ENCODE results near the gene OR10D3.
"Not testable (repeated sequence)": the region's sequence is repeated elsewhere in the genome, so short reads cannot be mapped to it uniquely, and the experiment has no call there.

The OR10D3 gene, protein sequence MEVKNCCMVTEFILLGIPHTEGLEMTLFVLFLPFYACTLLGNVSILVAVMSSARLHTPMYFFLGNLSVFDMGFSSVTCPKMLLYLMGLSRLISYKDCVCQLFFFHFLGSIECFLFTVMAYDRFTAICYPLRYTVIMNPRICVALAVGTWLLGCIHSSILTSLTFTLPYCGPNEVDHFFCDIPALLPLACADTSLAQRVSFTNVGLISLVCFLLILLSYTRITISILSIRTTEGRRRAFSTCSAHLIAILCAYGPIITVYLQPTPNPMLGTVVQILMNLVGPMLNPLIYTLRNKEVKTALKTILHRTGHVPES

DNA sequence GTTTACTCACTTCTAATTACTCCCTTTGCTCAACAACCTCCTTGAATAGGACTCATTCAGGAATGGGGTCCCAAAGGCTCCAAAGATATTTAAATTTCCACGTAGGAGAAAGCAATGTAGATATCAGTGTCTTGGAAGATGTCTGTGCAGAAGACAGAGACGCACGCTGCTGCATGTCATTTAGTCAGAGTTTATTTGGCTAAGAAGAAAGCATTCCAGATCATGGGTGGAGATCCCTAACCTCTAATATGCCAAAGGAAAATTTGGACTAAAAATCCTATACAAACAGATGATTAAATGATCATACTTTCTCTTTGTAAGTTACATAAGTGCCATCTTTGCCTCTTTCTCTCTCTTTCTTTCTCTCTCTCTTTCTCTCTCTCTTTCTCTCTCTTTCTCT, at the start of gene OR10D3:
TSS of gene OR10D3 (plus strand) at position 278 of the 400 bp plus-strand sequence. CDS start 1,925 bp downstream, outside the sequence.
- no peak for DNase-seq

DNA sequence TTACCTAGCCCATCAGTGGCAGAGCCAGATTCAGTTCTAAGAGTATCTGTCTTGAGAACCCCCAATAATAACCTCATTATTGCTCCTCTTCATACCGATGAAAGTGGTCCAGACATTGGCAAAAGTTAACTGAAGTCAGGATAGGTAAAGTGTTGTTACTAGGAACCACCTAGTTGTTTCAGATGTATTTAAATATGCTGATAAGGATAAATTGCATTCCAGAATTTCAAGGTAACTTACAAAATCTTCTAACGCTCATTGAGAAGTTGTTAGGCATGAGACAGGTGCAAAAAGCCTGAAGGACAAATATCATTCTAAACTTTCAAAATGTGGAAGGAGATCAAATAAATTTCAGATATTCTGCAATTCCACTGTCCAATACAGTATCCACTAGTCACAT, 40.1 kb upstream of the OR10D3 start:
- no peak for DNase-seq

DNA sequence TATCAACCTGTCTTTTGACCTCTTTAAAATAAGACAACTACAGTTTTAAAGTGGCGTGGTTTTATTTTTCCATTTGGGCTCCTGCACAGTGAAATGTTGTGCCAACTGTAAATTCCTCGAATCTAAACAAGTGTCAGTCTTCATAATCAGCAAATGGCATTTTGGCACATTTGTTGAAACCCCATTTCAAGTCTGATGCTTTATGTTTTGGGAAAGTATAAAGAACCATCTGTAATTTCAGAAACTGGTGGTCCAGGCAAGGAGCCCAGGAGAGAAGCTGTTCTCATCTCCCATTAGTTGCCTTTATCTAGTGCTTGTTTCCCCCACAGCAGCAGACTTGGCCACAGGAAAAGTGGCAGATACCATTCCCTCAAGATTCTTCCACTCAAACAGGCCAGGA, 35.2 kb upstream of the OR10D3 start:
- DNase-seq = no peak

DNA sequence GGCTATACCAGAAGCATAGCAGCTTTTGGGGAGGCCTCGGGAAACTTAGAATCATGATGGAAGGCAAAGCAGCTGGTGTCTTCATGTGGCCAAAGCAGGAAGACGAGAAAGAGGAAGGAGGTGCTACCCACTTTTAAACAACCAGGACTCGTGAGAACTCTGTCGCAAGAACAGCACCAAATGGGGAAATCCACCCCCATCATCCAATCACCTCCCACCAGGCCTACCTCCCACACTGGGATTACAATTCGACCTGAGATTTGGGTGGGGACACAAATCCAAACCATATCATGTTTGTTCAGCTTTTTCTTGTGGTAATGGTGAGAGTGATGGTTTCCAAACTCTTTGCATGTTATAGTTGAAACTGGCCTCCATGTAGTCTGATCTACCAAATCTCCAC, 32.5 kb upstream of the OR10D3 start:
- no peak for DNase-seq

DNA sequence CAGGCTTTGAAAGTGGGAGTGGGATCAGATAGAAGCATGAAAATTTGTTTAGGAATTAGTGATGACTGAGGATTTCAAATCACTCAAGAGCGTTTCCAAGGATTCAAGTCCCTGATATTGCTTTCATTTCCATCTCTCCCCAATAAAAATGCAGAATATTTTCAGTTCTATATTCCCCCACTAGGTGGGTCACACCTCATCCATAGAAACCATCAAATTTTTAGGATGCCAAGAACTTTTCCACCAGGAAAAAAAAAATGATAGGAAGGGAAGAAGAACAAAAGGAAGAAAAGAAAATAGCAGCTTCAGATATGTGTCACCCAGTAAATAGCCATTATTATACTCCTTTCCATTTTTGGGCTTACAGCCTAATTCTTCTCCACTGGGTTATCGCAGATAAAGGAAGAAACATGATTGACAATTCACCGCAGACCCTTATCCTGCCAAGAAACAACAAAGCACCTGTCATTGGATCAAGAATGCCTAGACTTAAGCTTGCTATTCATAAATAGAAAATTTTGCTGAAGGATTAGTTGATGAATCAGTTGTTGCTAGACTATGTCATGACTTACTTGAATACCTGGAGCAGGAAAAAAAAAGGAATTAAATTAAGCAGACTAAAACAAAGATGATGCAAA, 30.3 kb upstream of the OR10D3 start:
- DNase-seq = no peak

DNA sequence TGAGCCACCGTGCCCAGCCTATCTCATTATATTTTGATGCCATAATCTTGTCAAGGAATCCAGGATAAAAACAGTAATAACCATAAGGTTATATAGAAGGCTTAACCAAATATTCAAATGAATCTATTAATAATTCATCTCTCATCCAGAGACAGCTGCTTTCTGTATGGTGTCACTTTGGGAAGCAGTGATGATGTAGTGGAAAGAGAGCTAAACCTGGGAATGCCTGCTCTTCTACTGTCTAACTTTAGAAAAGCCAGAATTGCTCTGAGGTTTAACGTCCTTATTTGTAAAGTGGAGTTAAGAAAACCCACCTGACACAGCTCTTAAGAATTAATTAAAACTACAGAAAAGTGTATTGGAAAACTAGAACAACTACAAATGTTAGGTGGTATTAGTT, 29.3 kb upstream of the OR10D3 start:
- DNase-seq = no peak

DNA sequence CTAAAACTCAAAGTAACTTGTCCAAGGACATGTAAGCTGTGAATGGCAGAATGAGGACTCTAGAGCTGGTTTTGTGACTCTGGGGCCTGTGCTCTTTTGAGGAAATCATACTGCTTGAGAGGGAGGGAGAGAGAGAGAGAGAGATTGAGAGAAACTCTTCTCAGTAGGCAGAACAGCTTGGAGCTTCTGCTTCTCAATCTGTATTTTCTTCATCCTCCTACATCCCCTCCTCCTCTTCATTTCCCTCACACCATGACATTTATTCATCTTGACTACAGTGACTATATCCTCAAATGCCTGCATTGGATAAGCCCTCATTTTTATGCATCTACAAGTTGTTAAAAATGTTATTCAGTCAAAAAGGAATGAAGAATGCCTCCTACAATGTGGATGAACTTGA, 23.7 kb upstream of the OR10D3 start:
- DNase-seq = no peak

DNA sequence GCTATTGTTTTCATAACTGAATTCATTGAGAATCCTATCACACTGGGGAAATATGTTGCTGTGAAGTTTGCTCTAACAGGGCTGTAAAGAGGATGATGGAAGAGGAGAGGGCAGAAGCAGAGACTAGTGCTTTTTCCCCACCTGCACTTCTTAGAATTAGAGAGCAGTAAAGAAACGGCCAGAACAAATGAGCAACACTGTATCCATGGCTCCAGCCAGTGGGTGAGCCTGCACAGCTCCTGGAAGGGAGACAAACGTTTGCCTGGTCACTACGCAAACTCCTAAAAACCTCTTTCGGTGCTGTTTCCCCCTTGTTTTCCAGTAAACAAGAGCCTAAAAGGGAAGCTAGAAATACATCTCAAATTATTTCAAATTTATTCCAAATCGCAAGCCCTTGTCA, 22.2 kb upstream of the OR10D3 start:
- no peak for DNase-seq

DNA sequence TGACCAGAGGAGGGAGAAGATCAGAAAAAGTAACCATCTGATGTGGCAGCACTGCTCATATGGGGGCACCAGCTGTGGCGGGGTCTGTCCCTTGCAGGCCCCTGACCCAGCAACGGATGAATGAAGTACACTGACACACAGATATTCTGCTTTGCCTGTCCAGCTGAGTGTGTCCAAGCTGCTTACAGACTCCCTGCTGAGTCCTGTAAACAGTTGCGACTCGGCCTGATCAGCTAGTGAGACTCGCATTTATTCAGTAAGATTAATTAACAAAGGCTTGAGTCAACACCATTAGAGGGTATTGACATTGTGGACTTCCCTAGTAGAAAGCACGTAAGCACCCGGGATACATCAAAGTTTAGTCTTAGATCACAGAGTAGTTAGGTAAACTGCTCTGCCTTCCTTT, 15.3 kb upstream of the OR10D3 start:
- no peak for DNase-seq

DNA sequence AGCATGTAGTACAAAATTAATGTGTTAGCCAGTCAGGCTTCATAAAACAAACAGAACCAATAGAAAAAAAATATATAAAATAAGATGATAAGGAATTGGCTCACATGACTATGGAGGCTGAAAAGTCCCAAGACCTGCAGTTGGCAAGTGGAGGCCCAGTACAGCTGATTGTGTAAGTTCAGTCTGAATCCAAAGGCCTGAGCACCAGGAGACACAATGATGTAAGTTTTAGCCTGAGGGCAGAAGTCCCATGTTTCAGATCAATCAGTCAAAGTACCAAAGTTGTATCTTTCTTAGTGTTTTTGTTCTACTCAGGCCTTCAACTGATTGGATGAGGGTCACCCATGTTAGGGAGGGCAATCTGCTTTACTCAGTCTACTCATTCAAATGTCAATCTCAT, 14.3 kb upstream of the OR10D3 start:
- DNase-seq = no peak

DNA sequence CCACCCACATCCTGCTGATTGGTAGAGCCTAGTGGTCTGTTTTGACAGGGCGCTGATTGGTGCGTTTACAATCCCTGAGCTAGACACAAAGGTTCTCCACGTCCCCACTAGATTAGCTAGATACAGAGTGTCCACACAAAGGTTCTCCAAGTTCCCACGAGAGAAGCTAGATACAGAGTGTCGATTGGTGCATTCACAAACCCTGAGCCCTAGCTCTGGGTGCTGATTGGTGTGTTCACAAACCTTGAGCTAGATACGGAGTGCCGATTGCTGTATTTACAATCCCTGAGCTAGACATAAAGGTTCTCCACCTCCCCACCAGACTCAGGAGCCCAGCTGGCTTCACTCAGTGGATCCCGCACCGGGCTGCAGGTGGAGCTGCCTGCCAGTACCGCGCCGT, 12.8 kb upstream of the OR10D3 start:
- DNase-seq = not testable (repeated sequence)

DNA sequence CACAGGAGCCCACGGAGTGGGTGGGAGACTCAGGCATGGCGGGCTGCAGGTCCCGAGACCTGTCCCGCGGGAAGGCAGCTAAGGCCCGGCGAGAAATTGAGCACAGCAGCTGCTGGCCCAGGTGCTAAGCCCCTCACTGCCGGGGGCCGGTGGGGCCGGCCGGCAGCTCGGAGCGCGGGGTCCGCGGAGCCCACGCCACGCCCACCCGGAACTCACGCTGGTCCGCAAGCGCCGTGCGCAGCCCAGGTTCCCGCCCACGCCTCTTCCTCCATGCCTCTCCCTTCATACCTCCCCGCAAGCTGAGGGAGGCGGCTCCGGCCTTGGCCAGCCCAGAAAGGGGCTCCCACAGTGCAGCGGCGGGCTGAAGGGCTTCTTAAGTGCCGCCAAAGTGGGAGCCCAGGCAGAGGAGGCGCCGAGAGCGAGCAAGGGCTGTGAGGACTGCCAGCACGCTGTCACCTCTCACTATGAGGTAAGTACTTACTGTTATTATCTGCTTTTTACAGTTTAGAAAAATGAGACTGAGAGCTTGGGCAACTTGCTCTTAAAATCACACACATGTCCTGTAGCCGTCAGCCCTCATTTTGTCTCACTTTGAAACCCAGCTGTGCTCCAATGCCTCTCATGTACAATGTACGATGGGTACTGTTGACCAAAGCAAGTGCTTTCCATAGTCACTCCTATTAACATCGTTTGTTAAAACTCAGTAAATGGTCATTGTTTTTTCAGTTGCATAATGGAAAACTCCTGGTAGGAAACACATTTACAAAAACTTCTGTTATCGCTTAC, 12.2 kb upstream of the OR10D3 start:
- DNase-seq = no peak

DNA sequence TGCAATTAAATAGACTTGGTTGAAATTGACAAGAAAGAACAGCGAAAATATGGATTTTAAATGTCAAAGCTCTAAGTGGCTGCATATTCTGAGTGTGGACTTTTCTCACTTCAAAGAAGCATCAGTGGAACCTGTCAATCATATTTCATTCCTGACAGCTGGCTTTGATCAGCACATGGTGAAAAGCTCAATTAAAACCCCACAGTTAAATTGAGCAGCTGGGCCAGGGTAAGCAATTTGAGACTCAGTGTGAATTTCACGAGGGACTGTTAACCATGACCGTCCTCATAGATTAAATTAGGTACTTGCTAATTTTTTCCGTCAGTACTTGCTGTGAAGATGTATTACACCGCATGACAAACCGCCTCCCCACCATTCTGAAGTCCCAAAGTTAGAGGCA, 11.0 kb upstream of the OR10D3 start:
- no peak for DNase-seq

DNA sequence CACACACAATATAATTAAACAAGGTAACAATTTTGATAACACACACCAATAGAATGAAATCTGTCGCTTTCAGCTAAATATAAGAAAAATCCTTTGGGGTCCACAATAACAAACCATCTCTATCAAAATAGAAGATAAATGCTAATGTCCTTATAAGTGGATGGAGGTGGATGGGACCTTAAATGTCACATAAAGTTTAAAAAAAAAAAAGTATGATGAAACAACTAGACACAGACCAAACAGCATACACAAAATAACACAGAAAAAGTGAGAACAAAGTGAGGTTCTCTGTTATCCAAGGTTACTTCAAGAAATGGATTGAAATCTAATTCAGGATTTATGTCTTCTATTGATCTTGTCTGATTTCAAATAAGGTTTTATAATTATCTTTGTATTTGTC, 10.5 kb upstream of the OR10D3 start:
- no peak for DNase-seq

DNA sequence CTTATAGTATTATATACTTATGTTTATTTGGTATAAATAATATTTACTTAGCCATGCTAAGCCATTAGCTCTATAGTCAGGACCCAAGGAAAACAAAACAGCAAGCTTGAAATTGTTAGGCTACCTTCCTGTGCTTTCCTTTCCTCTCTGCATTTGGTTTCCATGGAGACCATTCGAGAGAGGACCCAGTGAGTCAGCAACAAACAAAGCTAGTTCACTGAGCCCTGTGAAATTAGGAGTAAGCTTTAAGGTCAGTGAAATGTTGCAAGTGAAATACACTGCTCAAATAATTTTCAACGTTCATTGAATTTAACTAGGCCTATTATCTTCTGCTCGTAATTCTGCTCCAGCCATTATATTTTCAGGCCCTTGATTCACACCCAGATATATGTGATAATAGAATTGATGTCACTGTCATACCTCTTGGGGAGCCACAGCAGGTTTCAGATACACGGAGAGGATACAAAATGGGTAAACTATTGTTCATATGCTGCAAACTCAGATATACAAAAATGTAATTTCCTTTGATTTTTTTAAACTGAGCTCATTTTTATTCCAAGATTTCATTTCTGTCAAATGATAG, 9.1 kb upstream of the OR10D3 start:
- DNase-seq = no peak

DNA sequence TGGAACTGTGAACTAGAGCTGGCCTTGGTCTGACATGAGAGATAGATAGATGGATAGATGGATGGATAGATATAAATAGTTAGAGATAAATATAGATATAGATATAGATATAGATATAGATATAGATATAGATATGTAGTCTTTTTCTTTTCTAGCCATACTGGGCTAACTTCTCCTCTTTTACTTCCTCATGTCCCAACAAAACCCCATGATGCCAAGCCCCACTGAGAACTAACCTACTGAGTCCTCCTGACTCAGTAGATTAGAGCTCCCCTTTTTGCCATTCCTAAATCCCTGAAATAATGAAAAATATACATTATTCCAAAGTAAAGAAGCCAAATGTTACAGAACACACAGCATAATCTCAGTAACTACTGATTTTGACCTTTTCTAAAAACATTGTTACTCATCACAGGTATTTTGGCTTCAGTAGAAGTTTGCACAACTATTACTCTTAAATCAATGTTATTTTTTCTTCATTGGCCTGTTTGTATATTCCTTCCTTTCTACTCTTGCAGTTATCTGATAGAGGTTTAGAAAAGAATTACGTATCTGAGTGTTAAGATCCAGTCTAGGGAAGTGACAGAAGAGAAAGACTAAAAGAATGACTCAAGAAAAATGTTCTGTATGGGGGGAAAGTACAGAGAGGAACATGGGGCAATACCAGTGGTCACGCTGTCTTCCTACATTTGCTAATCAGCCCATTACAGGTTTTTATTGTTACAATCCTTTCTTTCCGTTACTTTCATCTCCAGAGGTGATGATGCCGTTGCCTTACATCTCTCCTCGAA, 6.0 kb upstream of the OR10D3 start:
- no peak for DNase-seq

DNA sequence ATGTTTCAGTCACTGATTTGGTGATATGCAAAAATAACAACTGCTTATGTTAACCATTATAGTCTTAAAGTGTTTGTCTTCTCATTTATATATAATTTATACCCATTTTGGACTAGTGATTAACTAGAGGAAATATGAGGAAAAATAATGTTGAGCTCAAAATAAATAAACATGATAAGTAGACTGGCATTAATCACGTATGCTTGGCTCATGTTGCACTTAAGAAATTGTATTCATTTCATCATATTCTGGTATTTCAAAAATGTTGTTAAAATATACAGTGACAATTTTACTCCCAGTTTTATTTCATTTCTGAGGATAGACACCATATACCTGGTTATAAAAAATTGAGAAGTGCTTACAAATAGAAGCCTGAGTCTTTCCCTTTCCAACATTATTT, 3.8 kb upstream of the OR10D3 start:
- no peak for DNase-seq

DNA sequence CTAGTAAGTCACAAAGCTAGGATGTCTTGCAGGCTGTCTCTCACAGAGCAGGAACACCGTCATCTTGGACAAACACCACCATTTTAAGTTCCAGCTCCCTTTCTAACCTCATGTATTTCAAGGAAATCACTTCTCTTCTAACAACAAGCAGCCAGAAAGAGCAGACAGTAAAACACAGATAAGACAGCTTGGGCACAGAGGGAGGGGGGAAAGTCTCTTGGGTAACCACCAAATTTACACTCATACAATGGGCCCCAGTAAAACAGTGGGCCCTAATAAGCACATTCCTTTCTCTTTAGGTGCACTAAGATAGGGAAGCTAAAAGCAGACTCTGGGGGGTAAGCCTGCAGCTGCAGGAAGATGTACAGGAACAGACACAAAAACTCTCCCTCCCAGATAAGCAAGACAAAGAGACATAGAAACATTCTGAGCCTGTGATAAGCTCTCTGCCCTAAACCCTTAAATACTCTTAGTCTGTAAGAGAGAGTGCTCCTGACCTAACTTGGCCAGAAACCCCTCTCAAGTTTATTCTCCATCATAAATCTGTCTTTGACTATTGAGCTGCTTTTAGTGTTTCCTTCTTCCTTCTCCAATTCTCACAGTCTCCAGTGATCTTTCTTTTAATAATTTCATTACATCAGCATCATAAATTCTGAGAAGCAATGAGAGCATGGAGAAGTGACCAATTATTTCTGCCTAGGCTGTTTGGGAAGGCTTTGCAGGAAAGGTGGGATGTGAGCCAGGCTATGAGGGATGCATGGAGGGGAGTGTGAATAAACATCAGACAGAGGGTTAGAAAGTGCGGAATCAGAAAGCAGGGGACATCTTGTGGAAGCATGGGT, 7.4 kb downstream of the OR10D3 start:
- no peak for DNase-seq

DNA sequence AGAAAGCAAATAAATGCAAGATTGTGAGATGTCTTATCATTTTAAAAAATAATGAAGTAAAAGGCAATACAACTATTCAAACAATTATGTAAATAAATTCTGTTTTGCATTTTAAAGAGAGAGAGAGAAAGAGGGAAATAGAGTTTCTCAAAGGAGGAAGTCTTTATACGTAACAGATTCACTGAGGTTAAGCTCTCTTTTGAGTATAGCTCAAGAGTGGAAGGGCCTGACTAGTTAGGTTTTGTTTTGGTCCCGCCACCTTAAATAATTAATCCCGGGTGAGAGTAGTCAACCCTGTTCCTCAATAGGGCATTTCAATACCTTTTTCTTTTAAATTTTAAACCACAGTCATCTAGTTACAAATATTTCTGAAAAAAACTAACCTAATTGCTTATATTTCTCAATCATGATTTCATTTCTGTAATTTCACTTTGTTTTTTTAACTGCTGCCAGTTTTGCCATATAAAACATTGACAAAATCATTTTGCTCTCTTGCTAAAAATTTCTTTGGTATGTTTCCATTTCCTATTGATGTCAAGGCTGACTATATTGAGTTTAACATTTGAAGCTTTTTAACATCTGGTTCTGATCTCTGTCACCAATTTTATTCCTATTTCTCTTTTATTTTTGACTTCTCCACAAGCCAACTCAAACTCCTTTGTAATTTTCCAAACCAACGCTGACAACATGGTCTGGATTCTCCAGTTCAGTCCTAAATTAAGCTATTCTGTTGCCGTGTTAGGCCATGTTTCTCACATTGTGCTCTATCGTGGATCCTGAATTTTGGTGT, 10.3 kb downstream of the OR10D3 start:
- DNase-seq = no peak

DNA sequence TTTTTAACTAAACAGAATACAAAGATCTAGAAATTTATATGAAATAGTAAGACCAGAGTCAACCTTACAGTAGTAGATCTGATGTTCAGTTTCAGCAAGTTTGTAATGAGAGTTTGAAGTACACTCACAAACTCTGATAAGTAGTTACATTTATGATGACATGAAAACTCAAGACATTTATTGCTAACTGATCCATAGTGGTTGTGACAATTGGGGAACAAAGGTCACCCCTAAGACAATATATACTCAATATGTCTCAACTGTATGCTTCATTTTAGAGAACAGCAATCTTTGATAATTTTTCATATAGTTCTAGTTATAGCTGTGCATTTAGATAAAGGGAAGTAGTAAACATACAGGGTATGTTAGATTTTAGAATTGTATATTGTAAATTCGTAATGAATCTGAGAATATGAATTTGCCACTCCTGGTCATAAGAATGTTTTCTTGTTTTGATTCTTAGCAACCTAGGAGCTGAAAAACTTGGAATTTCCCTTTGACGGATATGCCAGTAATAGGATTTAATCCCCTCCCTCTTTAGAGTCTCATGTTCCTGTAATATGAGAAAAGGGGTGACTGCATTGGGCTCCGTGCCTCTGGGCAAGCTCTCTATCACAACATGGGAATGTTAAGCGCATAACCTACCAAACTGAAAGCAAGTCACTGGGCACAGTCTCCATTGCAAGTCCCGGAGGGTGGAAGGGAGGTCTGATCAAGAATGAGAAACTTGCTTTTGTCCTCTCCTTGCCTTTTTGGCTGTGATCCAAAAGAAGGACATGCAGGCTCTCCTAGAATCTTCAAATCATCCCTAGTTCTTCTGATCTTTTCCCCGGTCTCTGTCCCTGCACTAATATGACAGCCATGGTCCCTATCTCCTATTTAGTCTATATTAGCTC, 11.4 kb downstream of the OR10D3 start:
- no peak for DNase-seq
